SK-N-SH treated with all-trans-retinoic acid at 6 μM for 48 hours (cell line): ENCODE measurements around the gene SUGCT.

Source experiments
- ARNTL ChIP-seq: fragments of 450-650 bp; formaldehyde crosslinking; IDR thresholded peaks from 2 replicates; pipeline ENCODE4 v1.5.0; 2020; ENCODE audit warnings: low read depth, mild to moderate bottlenecking, moderate library complexity, borderline replicate concordance
- GLIS3 ChIP-seq: fragments of 250-450 bp; sonication (Bioruptor Pico); IDR thresholded peaks from 2 replicates; pipeline ENCODE4 v1.5.0; 2020; ENCODE audit warnings: mild to moderate bottlenecking, moderate library complexity
- ISL1 ChIP-seq: fragments of 250-450 bp; sonication (Bioruptor Pico); IDR thresholded peaks from 2 replicates; pipeline ENCODE4 v2.1.2; 2022; ENCODE audit warnings: mild to moderate bottlenecking, moderate library complexity
- PPARA ChIP-seq: fragments of 250-450 bp; sonication (Bioruptor Pico); IDR thresholded peaks from 2 replicates; pipeline ENCODE4 v1.5.0; 2020; ENCODE audit warnings: mild to moderate bottlenecking, borderline replicate concordance
- SNAI2 ChIP-seq: fragments of 250-450 bp; sonication (Bioruptor Pico); IDR thresholded peaks from 2 replicates; pipeline ENCODE4 v1.5.0; 2020; ENCODE audit warnings: mild to moderate bottlenecking, moderate library complexity
- TCF4 ChIP-seq: fragments of 250-450 bp; sonication (Bioruptor Pico); IDR thresholded peaks from 2 replicates; pipeline ENCODE4 v1.8.0; 2021; ENCODE audit warnings: mild to moderate bottlenecking, moderate library complexity, borderline replicate concordance
- TOX ChIP-seq: fragments of 250-450 bp; sonication (Bioruptor Pico); IDR thresholded peaks from 2 replicates; pipeline ENCODE4 v1.8.0; 2021; ENCODE audit warnings: mild to moderate bottlenecking, moderate library complexity, borderline replicate concordance
- ZFP3 ChIP-seq: fragments of 250-450 bp; sonication (Bioruptor Pico); IDR thresholded peaks from 2 replicates; pipeline ENCODE4 v1.5.0; 2020; ENCODE audit warnings: mild to moderate bottlenecking, moderate library complexity
- ZNF565 ChIP-seq: fragments of 450-650 bp; formaldehyde crosslinking; conservative IDR thresholded peaks from 2 replicates; pipeline ENCODE4 v1.5.0; 2020; ENCODE audit warnings: low read depth, mild to moderate bottlenecking, moderate library complexity
- ZNF8 ChIP-seq: fragments of 450-650 bp; formaldehyde crosslinking; IDR thresholded peaks from 2 replicates; pipeline ENCODE4 v1.5.0; 2020; ENCODE audit warnings: mild to moderate bottlenecking, moderate library complexity
- TF ChIP-seq, protein P1 (sequence below): fragments of 250-450 bp; sonication (Bioruptor Pico); IDR thresholded peaks from 2 replicates; pipeline ENCODE4 v1.8.0; 2021; ENCODE audit warnings: low read depth, mild to moderate bottlenecking, moderate library complexity, borderline replicate concordance

DNA sequence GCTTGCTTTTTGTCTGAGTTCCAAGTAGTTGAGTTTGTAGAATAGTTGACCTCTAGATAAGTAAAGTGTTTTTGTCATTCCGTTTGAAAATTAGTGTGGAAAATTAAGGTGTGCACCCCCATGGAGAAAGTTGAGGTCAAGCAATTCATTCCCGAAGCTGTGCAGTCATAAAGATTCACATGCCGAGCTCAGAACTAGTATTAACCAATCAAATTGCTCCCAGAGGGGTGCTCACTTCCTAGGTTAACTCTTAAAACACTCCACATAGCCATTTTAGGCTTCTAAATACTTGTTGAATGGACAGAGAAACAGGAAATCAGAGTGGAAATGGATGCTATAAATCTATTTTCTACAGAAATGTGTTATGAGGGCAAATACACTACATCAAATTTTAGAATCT, 638.9 kb downstream of the SUGCT start:
- TF ChIP-seq PPARA (CRISPR knock-in tag): no peak
- TF ChIP-seq, protein P1, sequence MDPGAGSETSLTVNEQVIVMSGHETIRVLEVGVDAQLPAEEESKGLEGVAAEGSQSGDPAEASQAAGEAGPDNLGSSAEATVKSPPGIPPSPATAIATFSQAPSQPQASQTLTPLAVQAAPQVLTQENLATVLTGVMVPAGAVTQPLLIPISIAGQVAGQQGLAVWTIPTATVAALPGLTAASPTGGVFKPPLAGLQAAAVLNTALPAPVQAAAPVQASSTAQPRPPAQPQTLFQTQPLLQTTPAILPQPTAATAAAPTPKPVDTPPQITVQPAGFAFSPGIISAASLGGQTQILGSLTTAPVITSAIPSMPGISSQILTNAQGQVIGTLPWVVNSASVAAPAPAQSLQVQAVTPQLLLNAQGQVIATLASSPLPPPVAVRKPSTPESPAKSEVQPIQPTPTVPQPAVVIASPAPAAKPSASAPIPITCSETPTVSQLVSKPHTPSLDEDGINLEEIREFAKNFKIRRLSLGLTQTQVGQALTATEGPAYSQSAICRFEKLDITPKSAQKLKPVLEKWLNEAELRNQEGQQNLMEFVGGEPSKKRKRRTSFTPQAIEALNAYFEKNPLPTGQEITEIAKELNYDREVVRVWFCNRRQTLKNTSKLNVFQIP (CRISPR knock-in tag): no peak
- TF ChIP-seq ZNF565 (CRISPR knock-in tag): no peak
- TF ChIP-seq GLIS3 (CRISPR knock-in tag): no peak
- TF ChIP-seq ZNF8 (CRISPR knock-in tag): no peak
- TF ChIP-seq ZFP3 (CRISPR knock-in tag): no peak
- TF ChIP-seq ISL1 (CRISPR knock-in tag): no peak
- no peak for TF ChIP-seq SNAI2 (CRISPR knock-in tag)
- TF ChIP-seq TOX (CRISPR knock-in tag): no peak
- no peak for TF ChIP-seq TCF4
- TF ChIP-seq ARNTL (CRISPR knock-in tag): no peak
